ENCODE results near the gene EXOC4.

EXOC4 gene

DNA sequence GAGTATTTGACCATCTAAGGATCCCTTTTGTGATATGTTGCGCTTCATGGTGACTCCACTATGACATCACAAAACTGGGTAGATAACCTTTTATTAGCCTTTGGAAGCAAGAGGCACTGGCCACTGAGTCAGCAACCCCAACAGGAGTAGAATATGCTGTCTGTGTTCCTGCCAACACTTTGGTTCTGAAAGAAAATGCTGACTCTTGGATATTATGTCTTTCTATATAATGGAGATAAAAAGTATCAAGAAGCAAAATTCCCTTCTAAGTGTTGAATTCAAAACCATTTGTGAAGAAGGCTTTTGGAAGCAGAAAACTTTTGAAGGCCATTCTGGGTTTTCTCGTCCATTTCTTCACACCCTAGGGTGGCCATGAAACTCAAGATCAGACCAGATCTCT lies 528.0 kb downstream of the EXOC4 start:
- H4K5ac ChIP-seq (ENCODE audit: low read length), result no peak overlapping the region
- H3K36me3 ChIP-seq (ENCODE audit: control insufficient read depth, insufficient read depth, low read length), result no peaks in the 10 kb centered on the region
- H3K18ac ChIP-seq (ENCODE audit: low read length), result no peak overlapping the region
- no peak overlapping the region for H3K23ac ChIP-seq (ENCODE audit: low read length)
- H3K4ac ChIP-seq (ENCODE audit: low read depth, low read length), result no peak overlapping the region
- H2AK5ac ChIP-seq (ENCODE audit: low read length), result no peak overlapping the region
- no peaks in the 10 kb centered on the region for H3K4me1 ChIP-seq (ENCODE audit: control insufficient read depth, low read depth, low read length)
- H3K79me1 ChIP-seq (ENCODE audit: low read length), result no peaks in the 10 kb centered on the region
- WGBS (ENCODE audit: extremely low coverage, insufficient coverage, low lambda C conversion rate), result no CpG with 5 or more reads among the region's 2 CpGs
- no peak overlapping the region for H4K8ac ChIP-seq (ENCODE audit: low read depth, low read length)
- no peaks in the 10 kb centered on the region for H3K27me3 ChIP-seq (ENCODE audit: insufficient read depth, low read length, poor library complexity)
- H2BK15ac ChIP-seq (replicated peaks; ENCODE audit: low read depth), result no peak overlapping the region
- H2BK120ac ChIP-seq (ENCODE audit: low read depth, low read length), result no peak overlapping the region
- no peak overlapping the region for H3K4me3 ChIP-seq (ENCODE audit: low read length)
- H3K79me2 ChIP-seq (ENCODE audit: control insufficient read depth, insufficient read depth, low read length), result no peaks in the 10 kb centered on the region
- no peak overlapping the region for H3K9ac ChIP-seq (ENCODE audit: low read length)
- H3K4me2 ChIP-seq (ENCODE audit: low read length), result no peak overlapping the region
- H2BK5ac ChIP-seq (ENCODE audit: low read length), result no peak overlapping the region
- H3K27ac ChIP-seq (ENCODE audit: low read depth, low read length), result no peak overlapping the region
- DNase-seq, result no peak
- H3K56ac ChIP-seq (ENCODE audit: low read length), result no peak overlapping the region

DNA sequence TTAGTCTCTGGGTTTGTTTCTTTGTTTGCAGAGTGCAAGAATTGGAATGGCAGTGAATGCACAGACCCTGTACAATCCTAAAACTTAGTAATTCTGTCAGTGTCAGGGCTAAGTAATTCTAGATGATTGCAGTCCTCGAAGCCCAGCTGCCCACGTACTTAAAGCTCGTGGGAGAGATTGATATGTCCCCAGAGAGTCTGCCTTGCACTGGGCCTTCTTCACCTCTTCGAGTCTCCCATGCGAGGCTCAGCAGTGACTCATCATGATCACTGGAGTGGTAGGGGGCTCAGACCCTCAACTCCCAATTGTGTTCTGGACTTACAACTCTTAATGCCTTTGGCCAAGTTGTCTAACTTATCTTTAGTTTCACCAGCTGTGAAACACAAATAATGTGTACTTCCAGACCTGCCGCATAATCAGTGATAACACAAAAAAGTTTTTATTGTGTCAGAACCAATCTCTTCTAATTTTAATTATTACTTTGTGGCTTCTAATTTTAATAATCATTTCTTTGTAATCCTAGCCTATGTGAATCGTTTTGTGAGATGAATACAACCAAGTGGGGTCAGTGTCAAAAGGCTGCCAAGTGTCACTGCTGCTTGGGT lies 528.7 kb downstream of the EXOC4 start:
- H3K9ac ChIP-seq (ENCODE audit: low read length), result no peak overlapping the region
- no peak overlapping the region for H2BK120ac ChIP-seq (ENCODE audit: low read depth, low read length)
- no CpG with 5 or more reads among the region's 7 CpGs for WGBS (ENCODE audit: extremely low coverage, insufficient coverage, low lambda C conversion rate)
- H3K4me1 ChIP-seq (ENCODE audit: control insufficient read depth, low read depth, low read length), result no peaks in the 10 kb centered on the region
- no peak overlapping the region for H3K23ac ChIP-seq (ENCODE audit: low read length)
- H2BK15ac ChIP-seq (replicated peaks; ENCODE audit: low read depth), result no peak overlapping the region
- H2AK5ac ChIP-seq (ENCODE audit: low read length), result no peak overlapping the region
- H3K56ac ChIP-seq (ENCODE audit: low read length), result no peak overlapping the region
- no peaks in the 10 kb centered on the region for H3K27me3 ChIP-seq (ENCODE audit: insufficient read depth, low read length, poor library complexity)
- H4K5ac ChIP-seq (ENCODE audit: low read length), result no peak overlapping the region
- H3K27ac ChIP-seq (ENCODE audit: low read depth, low read length), result no peak overlapping the region
- no peaks in the 10 kb centered on the region for H3K79me2 ChIP-seq (ENCODE audit: control insufficient read depth, insufficient read depth, low read length)
- no peak overlapping the region for H3K4me2 ChIP-seq (ENCODE audit: low read length)
- no peak overlapping the region for H4K8ac ChIP-seq (ENCODE audit: low read depth, low read length)
- no peak overlapping the region for H3K18ac ChIP-seq (ENCODE audit: low read length)
- H3K36me3 ChIP-seq (ENCODE audit: control insufficient read depth, insufficient read depth, low read length), result no peaks in the 10 kb centered on the region
- no peak overlapping the region for H2BK5ac ChIP-seq (ENCODE audit: low read length)
- H3K4ac ChIP-seq (ENCODE audit: low read depth, low read length), result no peak overlapping the region
- no peak overlapping the region for H3K4me3 ChIP-seq (ENCODE audit: low read length)
- no peak for DNase-seq
- H3K79me1 ChIP-seq (ENCODE audit: low read length), result no peaks in the 10 kb centered on the region

DNA sequence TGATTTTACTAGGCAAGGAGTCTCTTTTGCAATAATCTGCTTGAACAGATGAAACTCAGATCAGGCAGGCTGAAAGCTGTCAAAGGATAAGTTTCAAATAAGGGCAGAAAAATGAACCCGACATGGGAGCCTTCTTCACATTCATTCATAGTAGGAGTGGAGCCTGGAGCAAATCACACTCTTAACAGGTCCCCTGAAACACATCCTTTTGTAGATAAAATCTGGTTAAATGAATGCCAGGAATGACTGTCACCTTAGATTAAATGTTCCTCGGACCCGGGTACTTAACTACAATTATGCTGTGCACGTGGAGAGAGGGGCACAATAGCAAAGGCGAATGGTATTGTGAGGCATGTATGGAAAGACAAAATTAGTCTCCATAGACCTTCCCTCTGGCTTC lies 529.6 kb downstream of the EXOC4 start:
- Histone ChIP-seq H3K36me3 (ENCODE audit: control insufficient read depth, insufficient read depth, low read length) (no peaks in the 10 kb centered on the region), H3K4me1 (ENCODE audit: control insufficient read depth, low read depth, low read length) (no peaks in the 10 kb centered on the region), H3K4ac (ENCODE audit: low read depth, low read length) (no peak overlapping the region), H3K4me3 (ENCODE audit: low read length) (no peak overlapping the region), H3K79me1 (ENCODE audit: low read length) (no peaks in the 10 kb centered on the region), H4K5ac (ENCODE audit: low read length) (no peak overlapping the region), H3K9ac (ENCODE audit: low read length) (no peak overlapping the region), H3K18ac (ENCODE audit: low read length) (no peak overlapping the region), H3K56ac (ENCODE audit: low read length) (no peak overlapping the region), H3K27me3 (ENCODE audit: insufficient read depth, low read length, poor library complexity) (no peaks in the 10 kb centered on the region), H2BK5ac (ENCODE audit: low read length) (no peak overlapping the region), H3K27ac (ENCODE audit: low read depth, low read length) (no peak overlapping the region), H2BK120ac (ENCODE audit: low read depth, low read length) (no peak overlapping the region), H3K79me2 (ENCODE audit: control insufficient read depth, insufficient read depth, low read length) (no peaks in the 10 kb centered on the region), H3K23ac (ENCODE audit: low read length) (no peak overlapping the region), H2AK5ac (ENCODE audit: low read length) (no peak overlapping the region), H2BK15ac (replicated peaks; ENCODE audit: low read depth) (no peak overlapping the region), H4K8ac (ENCODE audit: low read depth, low read length) (no peak overlapping the region), H3K4me2 (ENCODE audit: low read length) (no peak overlapping the region)
- WGBS (ENCODE audit: extremely low coverage, insufficient coverage, low lambda C conversion rate), result no CpG with 5 or more reads among the region's 5 CpGs
- DNase-seq, result no peak

DNA sequence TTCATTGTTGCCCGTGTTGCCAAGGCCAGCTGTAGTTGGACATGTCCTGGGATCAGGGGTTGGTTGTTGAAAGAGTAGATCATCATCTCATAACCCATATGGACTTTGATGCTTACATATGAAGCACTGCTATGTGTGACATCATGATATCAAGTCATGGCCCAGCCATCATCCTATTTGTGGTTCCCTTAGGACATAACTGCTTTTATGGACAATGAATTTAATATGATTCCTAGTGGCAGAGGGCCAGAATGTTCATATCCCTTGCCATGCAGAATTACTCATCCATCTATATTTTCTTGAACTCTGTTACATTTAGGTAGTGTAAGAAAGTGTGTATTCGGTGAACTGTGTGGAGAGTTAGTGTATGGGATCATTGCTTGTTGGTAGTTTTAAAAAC lies 530.4 kb downstream of the EXOC4 start:
- Histone ChIP-seq H3K27ac (ENCODE audit: low read depth, low read length) (no peak overlapping the region), H3K4me1 (ENCODE audit: control insufficient read depth, low read depth, low read length) (no peaks in the 10 kb centered on the region), H2BK120ac (ENCODE audit: low read depth, low read length) (no peak overlapping the region), H3K23ac (ENCODE audit: low read length) (no peak overlapping the region), H3K18ac (ENCODE audit: low read length) (no peak overlapping the region), H3K56ac (ENCODE audit: low read length) (no peak overlapping the region), H2BK5ac (ENCODE audit: low read length) (no peak overlapping the region), H3K4me2 (ENCODE audit: low read length) (no peak overlapping the region), H4K5ac (ENCODE audit: low read length) (no peak overlapping the region), H3K4ac (ENCODE audit: low read depth, low read length) (no peak overlapping the region), H3K79me1 (ENCODE audit: low read length) (no peaks in the 10 kb centered on the region), H4K8ac (ENCODE audit: low read depth, low read length) (no peak overlapping the region), H3K4me3 (ENCODE audit: low read length) (no peak overlapping the region), H2AK5ac (ENCODE audit: low read length) (no peak overlapping the region), H2BK15ac (replicated peaks; ENCODE audit: low read depth) (no peak overlapping the region), H3K9ac (ENCODE audit: low read length) (no peak overlapping the region), H3K79me2 (ENCODE audit: control insufficient read depth, insufficient read depth, low read length) (no peaks in the 10 kb centered on the region), H3K27me3 (ENCODE audit: insufficient read depth, low read length, poor library complexity) (no peaks in the 10 kb centered on the region), H3K36me3 (ENCODE audit: control insufficient read depth, insufficient read depth, low read length) (no peaks in the 10 kb centered on the region)
- no peak for DNase-seq
- no CpG with 5 or more reads among the region's 2 CpGs for WGBS (ENCODE audit: extremely low coverage, insufficient coverage, low lambda C conversion rate)

DNA sequence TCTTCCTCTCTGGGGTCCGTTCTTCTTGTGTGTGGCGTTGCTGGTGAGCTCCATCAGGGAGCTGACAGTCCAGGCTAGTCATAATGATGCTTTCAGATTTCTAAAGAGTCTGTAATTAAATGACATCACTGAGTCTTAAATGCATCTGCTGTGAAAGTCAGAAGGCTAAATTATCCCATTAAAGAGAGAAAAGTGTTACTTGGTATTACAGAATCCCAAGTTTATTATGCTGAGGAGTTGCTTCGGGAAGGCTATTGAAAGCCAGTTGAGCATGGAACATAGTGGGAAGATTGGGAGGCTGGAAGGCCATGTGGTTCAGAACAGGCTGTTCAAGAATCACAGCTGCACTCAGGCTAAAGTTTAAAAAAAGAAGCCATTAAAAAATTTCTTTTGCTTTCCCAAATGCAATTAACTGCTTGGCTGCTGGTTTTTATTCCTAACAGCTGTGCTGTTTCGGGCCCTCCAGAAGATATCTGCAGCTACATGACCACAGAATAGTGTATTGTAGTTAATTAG lies 531.7 kb downstream of the EXOC4 start:
- Histone ChIP-seq H3K18ac (ENCODE audit: low read length) (no peak overlapping the region), H3K79me2 (ENCODE audit: control insufficient read depth, insufficient read depth, low read length) (no peaks in the 10 kb centered on the region), H3K4ac (ENCODE audit: low read depth, low read length) (no peak overlapping the region), H3K79me1 (ENCODE audit: low read length) (no peaks in the 10 kb centered on the region), H2BK120ac (ENCODE audit: low read depth, low read length) (no peak overlapping the region), H3K23ac (ENCODE audit: low read length) (no peak overlapping the region), H3K56ac (ENCODE audit: low read length) (no peak overlapping the region), H3K4me1 (ENCODE audit: control insufficient read depth, low read depth, low read length) (no peaks in the 10 kb centered on the region), H3K27ac (ENCODE audit: low read depth, low read length) (no peak overlapping the region), H3K4me3 (ENCODE audit: low read length) (no peak overlapping the region), H3K4me2 (ENCODE audit: low read length) (no peak overlapping the region), H3K36me3 (ENCODE audit: control insufficient read depth, insufficient read depth, low read length) (no peaks in the 10 kb centered on the region), H4K8ac (ENCODE audit: low read depth, low read length) (no peak overlapping the region), H3K9ac (ENCODE audit: low read length) (no peak overlapping the region), H4K5ac (ENCODE audit: low read length) (no peak overlapping the region), H2BK5ac (ENCODE audit: low read length) (no peak overlapping the region), H2AK5ac (ENCODE audit: low read length) (no peak overlapping the region), H2BK15ac (replicated peaks; ENCODE audit: low read depth) (no peak overlapping the region), H3K27me3 (ENCODE audit: insufficient read depth, low read length, poor library complexity) (no peaks in the 10 kb centered on the region)
- DNase-seq, result no peak
- no CpG with 5 or more reads among the region's 4 CpGs for WGBS (ENCODE audit: extremely low coverage, insufficient coverage, low lambda C conversion rate)

DNA sequence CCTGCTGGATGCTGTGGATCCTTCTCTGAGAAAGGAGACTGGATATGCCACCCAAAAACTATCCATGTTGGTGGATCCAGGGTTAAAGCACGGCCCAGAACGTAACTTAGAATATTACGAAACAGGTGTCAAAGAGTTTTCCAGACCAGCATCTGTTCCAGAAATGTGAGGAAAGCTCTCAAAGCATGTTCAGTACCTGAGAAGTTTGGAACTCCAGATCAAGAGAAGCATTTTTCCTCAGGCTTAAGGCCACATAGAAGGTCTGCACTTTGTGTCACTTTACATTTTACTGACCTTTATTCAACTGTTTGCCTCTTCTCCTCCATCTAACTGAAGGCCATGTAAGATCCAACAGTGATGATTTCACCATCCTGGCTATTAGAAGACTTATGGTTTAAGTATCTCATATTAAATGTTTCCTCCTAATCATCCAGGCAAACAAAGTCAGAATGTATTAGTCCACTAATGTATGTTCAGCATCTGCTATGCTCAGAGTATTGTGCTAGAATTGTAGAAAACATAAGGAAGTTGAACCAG lies 533.6 kb downstream of the EXOC4 start:
- Histone ChIP-seq H3K27ac (ENCODE audit: low read depth, low read length) (no peak overlapping the region), H3K4me3 (ENCODE audit: low read length) (no peak overlapping the region), H4K5ac (ENCODE audit: low read length) (no peak overlapping the region), H4K8ac (ENCODE audit: low read depth, low read length) (no peak overlapping the region), H3K79me1 (ENCODE audit: low read length) (no peaks in the 10 kb centered on the region), H3K79me2 (ENCODE audit: control insufficient read depth, insufficient read depth, low read length) (no peaks in the 10 kb centered on the region), H3K9ac (ENCODE audit: low read length) (no peak overlapping the region), H3K23ac (ENCODE audit: low read length) (no peak overlapping the region), H3K27me3 (ENCODE audit: insufficient read depth, low read length, poor library complexity) (no peaks in the 10 kb centered on the region), H2BK5ac (ENCODE audit: low read length) (no peak overlapping the region), H2AK5ac (ENCODE audit: low read length) (no peak overlapping the region), H2BK120ac (ENCODE audit: low read depth, low read length) (no peak overlapping the region), H3K4me1 (ENCODE audit: control insufficient read depth, low read depth, low read length) (no peaks in the 10 kb centered on the region), H2BK15ac (replicated peaks; ENCODE audit: low read depth) (no peak overlapping the region), H3K56ac (ENCODE audit: low read length) (no peak overlapping the region), H3K4ac (ENCODE audit: low read depth, low read length) (no peak overlapping the region), H3K18ac (ENCODE audit: low read length) (no peak overlapping the region), H3K36me3 (ENCODE audit: control insufficient read depth, insufficient read depth, low read length) (no peaks in the 10 kb centered on the region), H3K4me2 (ENCODE audit: low read length) (no peak overlapping the region)
- WGBS (ENCODE audit: extremely low coverage, insufficient coverage, low lambda C conversion rate), result no CpG with 5 or more reads among the region's 3 CpGs
- no peak for DNase-seq
